Stimulated activated CD8-positive, alpha-beta memory T cell treated with anti-CD3 and anti-CD28 coated beads, Interleukin-2, amount 100 ng/mL, for 1 hour (primary cell): Measurements from ENCODE around the gene ASB10.

ENCODE experiments used
- DNase-seq, 2 donors: peaks; one replicate each; pipeline ENCODE4 v3.0.0-alpha.2; 2020; ENCODE audit warnings: low read depth in 2 of 2

ASB10 gene

DNA sequence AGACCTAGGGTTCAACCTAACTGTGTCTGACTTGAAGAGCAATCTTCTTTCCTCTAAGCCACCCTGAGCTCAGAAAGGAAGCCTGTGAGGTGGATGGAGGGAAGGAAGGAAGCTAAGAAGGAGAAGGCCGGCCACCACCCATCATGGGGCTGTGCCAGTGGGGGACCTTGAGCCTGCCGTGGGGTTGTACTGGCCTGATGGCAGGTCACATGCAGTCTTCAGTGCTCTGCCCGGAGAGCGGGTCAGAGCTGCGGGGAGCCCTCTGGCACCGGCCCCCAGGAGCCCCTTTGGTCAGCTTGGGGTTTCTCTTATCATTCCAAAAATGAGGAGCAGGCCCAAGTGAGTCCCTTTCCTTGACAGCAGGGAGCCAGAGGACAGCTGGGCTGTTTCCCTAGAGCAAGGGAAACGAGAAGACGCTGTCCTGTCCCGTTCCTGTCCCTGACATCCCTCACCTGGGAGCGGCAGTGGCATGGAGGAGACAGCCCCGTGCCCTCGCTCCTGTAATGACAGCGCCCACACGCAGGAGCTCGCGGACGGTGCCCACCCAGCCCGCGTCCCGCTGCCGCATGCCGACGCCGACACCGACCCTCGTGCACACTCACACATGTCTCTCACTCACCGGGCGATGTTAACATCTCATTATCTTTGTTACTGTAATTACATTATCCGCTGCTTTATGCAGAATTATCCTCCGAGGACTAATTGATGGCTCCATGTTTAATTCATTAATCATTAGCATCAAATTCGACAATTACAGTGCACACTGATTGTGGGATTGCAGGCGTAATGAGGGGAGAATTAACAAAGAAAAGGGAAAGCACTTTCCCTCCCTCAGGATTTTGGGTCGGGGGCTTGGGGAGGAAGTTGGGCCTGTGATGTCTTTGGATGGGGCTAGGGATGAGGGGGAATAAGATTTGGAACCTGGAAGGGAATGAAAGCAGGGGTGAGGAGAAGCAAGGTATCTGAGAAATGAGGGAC lies 50.9 kb downstream of the ASB10 start:
- DNase-seq: no peak

DNA sequence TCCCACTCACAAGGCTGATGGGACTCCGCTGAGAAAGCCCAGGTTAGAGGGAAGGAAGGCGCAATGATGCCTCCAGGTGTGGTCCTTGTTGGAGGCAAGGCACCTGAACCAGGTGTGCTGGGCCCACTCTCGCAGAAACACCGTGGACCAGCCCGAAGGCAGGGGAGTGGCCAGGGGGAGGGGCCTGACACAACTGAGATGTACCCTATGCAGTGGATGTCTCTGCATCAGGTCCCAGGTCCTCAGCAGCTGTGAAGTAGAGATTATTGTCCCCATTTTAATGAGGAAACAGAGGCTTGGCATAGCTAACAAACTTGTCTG lies 51.6 kb downstream of the ASB10 start:
- no peak for DNase-seq

DNA sequence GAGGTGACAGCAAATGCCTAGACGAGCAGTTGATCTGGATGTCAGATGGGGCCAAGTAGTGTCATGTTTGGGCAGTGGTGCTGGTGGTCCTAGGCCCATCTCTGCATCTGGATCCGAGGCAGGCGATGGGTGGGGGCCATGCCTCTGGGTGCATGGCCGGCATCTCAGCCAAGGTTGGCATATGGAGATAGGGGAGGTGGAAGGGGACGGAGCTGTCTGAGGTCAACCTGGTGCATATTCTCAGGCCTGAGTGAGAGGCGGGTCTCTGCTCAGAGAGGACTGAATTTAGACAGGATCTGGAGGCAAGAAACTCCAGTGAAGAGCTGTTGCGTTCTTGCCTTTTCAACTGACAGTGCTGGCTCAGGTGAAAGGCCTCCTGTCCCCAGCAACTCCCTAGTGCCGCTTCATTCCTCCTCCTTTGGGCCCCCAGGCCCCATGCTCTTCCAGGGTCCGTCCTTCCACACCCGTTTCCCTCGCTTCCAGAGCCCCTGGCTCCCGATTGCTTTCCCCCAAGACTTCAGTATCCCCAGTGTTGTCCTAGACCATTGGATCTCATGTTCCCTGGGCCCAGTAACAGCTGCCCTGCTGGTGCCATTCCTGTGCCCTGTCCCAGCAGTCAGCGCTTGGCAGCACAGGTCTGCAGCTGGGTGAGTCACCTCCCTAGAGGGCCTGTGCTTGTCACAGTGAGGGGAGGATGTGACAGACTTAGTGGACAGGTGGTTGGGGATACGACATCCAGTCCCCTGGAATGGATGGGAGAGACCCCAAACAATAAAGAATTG lies 52.1 kb downstream of the ASB10 start:
- DNase-seq: no peak

DNA sequence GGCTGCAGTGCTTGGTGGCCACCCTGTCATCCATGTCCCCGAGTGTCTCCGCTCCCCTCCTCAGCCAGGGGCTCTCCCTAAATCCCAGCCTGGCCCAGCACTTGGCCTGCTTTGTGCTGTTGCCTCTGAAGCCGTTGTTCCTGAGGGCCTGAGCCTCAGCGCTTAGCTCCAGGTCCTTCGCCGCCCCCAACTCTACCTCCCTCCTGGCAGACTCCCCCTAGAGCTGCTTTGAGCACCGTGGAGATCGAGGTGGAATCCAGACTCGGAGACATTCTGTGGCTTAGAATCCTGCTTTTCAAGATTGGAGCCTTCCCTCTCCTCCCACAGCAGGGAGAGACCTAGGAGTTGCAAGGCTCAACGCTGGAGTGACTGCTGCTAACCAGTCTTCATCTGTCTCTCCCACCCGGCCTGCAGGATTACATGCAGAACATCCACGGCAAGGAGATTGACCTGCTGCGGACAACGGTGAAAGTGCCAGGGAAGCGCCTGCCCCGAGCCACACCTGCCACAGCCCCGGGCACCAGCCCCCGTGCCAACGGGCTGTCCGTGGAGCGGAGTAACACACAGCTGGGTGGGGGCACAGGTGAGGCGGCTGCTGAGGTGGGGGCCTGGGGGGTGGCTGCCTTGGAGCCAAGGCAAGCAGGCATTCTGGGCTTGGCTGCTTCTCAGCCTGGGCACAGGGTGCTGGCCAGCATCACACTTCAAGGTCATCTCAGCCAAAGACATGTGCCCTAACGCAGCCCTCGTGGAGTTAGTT lies 52.9 kb downstream of the ASB10 start:
- no peak for DNase-seq

DNA sequence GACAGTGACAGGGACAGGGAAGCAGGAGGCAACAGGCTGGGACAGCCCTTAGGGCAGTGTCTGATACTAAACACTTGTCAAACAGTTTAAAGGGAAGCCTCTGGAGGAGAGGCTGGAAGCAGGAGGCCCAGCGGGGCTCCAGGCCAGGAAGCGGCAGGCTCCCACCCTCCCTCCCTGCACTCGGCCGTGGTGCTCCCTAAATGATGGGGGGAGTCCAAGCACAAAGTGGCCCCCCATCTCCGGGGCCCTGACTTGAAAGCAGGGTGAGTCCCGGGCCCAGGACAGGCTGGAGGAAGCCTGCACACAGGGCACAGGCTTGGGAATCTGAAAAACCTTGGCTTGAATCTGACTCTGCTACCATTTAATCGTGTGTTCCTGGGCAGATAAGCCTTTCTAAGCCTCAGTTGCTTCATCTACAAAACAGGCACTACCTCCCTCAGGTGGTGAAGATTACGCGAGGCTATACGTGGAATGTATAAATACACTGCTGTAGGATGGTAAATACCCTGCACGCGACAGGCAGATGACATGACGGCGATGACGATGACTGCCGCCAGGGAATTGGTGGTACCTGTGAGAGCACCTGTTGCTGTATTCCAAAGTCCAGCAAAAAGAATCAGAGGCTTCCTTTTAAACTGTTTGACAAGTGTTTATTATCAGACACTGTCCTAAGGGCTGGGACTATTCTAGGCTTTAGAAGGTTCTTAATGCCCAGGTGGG lies 53.6 kb downstream of the ASB10 start:
- DNase-seq: no peak

DNA sequence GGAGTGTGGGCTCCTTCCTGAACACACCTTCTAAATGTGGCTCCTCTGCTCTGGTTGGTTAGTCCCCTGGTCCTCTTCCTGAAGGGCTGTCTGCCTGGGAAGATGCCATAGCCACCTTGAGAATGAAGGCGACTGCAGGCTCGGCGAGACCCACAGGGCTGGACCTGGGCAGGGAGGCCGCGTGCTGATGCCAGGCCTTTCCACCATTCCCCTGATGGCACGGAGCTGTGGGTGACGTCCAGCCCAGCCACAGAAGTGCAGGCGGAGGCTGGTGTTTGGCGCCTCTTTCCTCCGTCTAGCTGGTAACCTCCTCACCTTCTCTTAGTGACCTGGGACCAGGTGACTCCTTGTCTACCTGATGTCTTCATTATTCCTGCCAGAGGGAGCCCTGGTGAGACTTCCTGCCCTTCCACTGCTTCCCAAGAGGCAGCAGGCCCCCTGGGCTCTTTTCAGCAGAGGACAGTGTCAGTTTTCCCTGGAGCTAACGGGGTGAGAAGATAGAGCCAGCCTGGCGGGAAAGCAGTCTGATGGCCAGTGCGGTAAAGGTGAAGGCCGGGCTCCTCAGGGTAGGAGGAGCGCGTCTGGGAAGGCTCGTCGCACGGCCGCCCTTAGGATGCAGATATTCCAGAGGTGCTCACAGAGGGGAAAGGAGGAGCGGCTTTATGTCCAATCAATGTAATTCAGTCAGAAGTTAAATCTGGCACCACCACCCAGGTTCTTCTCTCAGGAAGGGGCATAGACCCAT lies 54.4 kb downstream of the ASB10 start:
- no peak for DNase-seq

DNA sequence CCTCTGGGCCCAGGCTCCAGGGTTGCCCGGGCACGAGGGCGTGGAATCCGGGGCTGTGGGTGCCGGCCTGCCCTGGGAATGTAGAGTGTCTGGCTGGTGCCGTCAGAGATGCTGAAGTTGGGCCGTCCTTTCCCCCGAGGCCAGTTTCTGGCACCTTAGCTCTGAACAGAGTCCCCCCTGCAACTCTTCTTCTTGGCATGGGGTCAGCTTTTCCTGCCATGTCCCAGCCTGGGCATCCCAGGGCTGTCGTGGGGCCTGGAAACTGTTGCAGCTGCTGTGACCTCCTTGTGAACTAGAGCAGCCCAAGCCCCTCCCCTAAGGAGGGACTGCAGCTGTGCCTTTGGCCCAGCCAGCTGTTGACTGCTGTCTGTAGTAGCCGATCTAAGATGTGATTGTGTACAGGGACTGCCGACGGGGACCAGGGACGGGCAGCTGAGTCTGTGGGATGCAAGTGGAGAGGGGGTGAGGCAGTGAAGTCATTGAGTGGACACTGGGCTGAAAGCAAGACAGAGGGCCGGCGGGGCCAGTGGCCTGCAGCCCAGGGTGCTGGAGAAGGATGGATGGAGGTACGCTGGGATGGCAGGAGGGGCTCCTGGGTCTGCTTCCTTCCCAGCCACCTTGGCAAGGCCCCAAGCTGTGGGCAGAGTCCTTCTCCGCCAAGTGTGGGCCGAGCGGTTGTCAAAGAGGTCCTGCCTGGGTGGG lies 55.3 kb downstream of the ASB10 start:
- DNase-seq: no peak

DNA sequence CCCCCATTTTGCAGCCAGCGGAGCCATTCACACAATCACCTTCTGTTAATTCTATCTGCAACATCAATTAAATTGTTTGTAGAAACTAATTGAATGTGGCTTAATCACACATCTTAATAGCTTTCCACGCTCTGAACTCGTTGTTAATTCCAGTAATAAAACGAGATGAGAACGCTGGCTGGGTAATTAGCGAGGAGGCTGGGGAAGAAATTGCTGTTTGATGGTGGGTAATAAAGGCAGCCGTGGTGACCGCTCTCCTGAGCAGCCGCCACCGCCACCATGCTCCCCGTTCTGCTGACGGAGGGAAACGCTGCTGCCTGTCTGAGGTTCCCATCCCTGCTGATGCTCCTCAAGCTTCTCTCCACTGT lies 55.8 kb downstream of the ASB10 start:
- no peak for DNase-seq

DNA sequence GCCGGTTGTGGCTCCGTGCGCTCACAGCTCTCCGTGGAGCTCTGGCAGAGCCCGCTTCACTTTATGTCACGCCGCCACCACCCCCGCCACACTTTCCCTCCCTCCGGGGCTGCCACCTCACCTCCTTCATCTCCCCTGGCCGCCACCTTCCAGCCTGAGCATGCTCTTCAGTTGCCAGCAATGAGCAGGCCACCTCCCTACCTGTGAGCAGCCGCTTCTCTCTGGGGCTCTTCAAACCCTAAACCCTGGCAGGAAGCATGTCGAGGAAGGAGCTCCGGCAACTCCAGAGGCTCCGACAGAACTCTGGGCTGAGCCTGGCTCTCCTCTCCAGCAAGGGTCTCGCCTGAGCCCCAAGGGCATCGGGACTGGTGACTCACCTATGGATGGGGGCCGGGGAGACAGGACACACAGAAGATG lies 56.3 kb downstream of the ASB10 start:
- DNase-seq: no peak

DNA sequence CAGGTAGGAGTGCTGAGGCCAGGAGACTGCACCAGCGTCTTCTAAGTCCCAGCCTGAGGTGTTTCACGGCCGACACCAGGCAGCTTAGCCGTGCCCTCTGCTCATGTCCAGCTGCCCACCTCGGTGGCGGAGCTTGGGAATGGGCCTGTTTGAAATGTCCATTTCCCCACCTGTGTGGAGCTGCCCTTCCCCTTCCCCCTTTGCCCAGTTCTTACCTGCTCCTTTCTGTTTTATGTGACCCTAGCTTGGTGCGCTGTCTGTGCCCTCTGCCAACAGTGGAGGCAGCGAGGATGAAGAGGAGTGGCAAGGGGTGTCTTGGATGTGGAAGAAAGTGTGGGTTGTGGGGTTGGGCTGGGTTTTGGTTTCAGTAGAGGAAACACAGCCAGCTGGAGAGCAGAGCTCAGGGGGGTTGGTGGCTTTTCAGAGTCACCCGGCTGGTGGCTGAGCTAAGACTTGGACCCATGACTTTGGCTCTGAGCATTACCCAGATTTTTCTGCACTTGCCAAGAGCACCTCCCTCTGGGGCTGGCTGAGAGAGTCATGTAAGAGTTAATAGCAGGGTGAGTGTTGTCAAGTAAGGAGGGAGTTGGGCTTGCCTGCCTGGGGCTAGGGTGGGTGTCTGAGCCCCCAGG lies 57.0 kb downstream of the ASB10 start:
- DNase-seq: no peak

DNA sequence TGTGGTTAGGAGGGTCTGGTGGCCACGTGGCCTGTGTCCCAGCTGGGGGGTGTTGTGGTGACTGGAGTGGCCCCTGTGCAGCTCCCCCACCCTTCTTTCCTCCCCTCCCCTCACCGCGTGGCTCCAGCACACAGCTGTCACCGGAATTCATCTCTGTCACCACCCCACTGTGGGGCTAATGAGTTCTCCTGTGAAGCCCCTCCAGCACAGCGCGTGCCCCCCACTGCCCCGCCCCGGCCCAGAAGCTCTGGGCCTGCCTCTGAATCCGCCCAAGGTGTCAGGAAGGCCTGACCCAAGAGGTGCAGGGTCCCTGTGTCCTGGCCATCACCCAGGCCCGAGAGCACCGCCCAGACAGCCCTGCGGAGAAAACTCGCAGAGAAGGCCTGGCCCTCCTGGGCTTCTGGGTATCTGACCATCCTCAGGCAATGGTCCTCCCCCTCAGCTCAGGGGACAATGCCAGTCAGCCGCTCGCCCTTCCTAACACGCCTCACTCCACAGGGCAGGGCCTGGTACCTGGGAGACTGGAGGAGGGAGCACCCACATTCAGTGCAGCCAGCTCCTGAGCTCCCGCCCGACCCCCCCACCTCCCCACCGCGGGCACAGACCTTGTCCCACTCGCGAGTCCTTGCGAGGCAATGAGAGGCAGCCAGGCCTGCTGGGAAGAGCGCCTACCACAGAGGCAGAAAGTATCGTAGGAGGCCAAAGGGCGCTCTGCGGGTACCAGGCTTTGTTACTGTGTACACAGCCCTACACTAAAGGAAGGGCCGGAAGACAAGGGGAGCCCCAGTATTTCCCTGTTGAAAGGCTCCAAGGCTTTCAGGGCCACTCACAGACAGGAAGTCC lies 57.7 kb downstream of the ASB10 start:
- no peak for DNase-seq

DNA sequence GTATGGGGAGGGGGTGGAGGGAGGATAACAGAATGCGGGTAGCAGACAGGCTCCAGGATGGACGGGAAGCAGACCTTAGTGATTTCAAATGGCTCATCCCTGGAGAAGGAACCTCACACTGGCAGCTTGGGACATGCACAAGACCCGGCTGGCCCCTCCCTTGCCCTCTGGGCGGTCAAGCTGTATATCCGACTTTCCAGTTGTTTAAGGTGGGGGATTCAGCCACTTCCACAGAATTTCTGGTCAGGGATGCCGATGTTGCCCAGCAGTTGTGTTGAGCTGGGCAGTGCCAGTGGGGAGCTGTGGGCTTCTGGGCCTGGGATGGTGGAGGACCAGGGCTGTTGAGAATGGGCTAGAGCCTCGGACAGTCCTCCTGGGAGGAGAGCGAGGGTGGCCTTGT lies 58.3 kb downstream of the ASB10 start:
- no peak for DNase-seq

DNA sequence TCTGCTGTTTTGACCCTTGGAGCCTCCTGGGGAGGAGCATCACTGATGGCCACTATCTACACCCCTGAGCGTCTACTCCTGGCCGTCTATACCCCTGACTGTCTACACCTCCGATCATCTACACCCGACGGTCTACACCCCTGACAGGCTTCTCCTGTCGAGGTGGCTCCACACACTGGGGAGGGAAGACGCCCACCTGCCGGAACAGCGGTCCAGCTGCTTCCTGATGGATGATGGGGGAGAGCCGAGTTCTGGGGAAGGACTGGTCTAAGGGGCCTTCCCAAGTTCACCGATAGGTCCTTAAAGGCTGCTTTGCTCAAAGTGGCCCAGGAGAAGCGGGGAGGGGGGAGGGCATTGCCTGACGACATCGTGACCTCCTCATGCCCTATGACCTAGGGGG lies 58.9 kb downstream of the ASB10 start:
- DNase-seq: no peak

DNA sequence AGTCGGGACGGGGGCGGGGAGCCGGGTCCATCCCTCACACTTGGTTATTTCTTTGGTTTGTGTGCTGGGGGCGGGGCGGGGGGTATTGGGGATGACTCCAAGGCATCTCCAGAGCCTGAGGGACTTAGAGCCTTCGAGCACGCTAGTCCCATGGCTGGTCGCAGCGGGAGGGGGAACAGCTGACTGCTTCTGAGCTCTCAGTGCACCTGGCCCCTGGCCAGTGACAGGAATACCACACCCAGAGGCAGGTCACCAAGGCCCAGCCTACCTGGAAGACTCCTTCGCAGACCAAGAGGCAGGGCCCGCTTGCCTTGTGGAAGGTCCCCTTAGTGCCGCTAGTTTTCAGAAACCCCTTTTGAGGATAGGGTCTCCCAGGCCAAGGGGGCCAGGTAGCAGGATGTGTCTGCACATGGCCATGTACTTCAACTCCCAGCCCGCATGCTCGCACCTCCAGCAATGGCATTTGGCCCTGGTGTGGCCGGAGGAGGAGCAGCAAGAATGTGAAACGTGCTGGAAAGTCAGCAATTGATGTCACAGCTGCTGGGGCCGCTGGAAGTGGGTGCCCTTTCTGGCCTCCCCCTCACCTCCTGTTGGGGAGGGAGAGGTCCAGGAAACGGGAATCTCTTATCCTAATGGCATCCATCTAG lies 60.4 kb downstream of the ASB10 start:
- no peak for DNase-seq

DNA sequence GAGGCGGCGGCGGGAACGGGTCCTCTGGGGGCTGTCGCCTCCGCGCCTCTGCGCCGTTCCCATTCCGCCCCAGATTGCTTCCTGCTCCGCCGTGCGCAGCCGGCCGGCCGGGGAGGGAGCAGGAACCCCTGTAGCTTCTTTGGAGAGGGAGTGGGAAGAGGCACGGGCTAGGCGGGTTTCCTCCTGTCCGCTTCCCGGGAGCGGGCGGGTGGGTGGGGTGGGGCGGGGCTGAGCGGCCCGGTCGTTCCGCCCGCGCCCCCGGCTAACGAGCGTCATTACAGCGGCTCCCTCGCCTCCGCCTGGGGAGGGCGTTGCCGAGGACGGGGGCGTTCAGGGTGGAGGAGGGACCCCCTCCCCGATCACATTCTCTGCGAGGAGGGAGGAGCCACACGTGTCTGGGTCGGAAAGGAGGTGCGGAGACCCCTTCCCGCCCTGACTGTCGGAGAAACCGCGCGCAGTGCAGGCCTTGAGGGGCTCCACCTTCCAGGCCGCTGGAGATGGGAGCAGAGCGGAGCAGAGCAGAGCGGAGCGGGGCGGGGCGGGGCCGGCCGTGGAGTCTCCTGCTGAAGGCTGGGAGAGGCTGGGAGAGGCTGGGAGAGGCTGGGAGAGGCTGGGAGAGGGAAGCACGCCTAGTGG lies 61.1 kb downstream of the ASB10 start:
- DNase-seq: no peak
